Suppressor macrophage treated with lipopolysaccharide for 1 hour (primary cell): ENCODE measurements around the gene WDR48.
"Not testable (repeated sequence)": the region's sequence is repeated elsewhere in the genome, so short reads cannot be mapped to it uniquely, and the experiment has no call there.

Experiments used
- DNase-seq, 3 donors: peaks; one replicate each; pipeline ENCODE4 v3.0.0-alpha.2; 2020 to 2022

Gene WDR48

GRCh38 chr3:39051649-39052561 is at the start of gene WDR48, which contains the start of gene SCN11A:
Gene WDR48, plus strand, starts transcription at chr3:39052016. Its CDS starts 10 bp downstream, at chr3:39052026.
Gene SCN11A, minus strand, starts transcription at chr3:39051944. Its CDS starts 101,582 bp downstream, at chr3:38950362.
- peak; percentile 93 to 95 (median 94) for DNase-seq

- no peak for DNase-seq
Measured at GRCh38 chr3:39005295-39005694, 46.5 kb upstream of the WDR48 start.

DNA sequence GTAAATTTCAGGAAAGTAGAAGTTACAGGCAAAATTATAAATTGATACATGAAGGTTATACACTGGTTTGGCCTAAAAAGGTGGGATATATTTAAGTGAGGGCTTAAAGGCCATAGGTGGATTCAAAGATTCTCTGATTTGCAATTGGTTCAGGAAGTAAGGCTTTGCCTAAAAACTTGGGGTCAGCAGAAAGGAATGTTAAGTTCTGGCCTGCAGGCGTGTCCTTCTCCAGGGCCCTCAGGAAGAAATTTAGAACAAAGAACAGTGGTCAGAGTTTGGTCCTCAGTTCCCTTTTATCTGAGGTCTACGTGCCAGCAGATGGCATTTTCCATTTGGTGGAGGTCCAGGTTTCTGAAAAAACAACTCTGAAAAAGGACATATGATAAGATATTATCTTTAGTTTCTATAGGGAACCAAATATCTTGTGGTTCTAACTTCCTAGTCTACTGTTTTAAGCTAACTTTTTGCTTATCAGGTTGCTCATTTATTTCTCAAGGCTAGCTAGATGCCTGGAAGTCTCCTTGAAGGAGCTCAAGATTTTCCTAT is 40.6 kb upstream of the WDR48 start:
- DNase-seq, result no peak

GRCh38 chr3:39013289-39013688 is 38.5 kb upstream of the WDR48 start:
- DNase-seq, result peak; percentile 48 to 66 (median 63)

DNA sequence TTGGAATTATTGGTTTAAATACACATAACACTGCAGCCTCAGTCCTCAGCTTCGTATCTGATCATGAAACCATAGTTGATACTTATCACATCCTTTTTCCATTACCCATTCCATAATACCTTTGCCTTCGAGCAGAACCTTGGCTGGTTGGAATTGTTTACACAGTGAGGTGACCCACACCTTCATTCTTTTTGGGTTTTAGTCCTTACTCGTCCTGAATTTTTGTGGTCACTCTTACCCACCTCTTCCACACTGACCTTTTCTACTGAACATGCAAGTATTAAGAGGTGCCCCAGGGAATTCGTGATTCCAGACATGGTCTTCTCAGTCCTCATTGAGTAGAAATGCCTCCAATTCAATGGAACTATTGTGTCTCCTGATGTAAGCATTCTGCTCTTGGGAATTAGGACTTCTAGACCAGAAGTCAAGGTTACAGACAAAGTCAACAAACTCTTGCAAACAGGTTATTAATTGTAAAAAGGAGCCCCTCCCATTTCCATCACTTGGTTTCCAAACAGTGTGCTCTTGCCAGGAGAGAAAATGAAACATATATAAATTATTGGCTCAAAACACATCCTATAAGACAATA is 37.8 kb upstream of the WDR48 start:
- DNase-seq, result no peak

GRCh38 chr3:39015418-39015817 is 36.4 kb upstream of the WDR48 start:
- DNase-seq, result no peak

DNA sequence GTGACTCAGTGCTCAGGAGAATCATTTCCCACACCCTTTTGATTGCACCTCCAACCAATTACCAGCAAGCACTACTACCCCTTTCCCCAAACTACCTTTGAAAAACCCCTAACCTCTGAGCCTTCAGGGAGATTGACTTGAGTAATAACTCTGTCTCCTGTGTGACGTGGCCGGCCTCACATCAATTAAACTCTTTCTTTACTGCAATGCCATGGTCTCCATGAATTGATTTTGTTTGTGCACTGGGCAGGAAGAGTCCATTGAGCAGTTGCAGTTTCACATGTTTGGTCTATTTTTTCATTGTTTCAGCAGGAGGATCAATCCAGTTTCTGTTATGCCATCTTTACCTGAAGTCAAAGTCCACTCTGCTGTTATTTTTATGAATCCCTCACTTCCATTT is 32.5 kb upstream of the WDR48 start:
- DNase-seq, result no peak

DNA sequence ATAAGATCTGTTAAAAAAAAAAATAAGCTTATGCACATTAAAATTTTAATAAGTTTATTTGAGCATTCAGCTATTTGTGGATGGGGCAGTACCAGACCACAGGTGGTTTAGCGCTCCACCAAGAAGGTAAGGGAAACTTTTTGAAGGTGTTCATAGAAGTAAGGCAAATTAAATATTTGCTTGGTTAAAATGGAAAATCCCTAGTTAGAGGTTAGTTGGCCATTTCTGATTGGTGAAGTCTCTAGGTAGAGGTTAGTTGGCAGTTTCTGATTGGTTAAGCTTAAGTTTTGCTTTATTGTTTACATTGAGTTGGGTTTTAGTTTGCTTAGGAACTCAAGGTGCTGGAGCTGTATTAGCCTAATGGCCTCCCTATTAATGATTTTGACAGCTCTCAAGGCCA is 30.8 kb upstream of the WDR48 start:
- no peak for DNase-seq

- no peak for DNase-seq
Measured at GRCh38 chr3:39021465-39022285, 30.1 kb upstream of the WDR48 start.

GRCh38 chr3:39022286-39022630 is 29.6 kb upstream of the WDR48 start:
- DNase-seq, result no peak

- no peak for DNase-seq
Measured at GRCh38 chr3:39024497-39024896, 27.3 kb upstream of the WDR48 start.

DNA sequence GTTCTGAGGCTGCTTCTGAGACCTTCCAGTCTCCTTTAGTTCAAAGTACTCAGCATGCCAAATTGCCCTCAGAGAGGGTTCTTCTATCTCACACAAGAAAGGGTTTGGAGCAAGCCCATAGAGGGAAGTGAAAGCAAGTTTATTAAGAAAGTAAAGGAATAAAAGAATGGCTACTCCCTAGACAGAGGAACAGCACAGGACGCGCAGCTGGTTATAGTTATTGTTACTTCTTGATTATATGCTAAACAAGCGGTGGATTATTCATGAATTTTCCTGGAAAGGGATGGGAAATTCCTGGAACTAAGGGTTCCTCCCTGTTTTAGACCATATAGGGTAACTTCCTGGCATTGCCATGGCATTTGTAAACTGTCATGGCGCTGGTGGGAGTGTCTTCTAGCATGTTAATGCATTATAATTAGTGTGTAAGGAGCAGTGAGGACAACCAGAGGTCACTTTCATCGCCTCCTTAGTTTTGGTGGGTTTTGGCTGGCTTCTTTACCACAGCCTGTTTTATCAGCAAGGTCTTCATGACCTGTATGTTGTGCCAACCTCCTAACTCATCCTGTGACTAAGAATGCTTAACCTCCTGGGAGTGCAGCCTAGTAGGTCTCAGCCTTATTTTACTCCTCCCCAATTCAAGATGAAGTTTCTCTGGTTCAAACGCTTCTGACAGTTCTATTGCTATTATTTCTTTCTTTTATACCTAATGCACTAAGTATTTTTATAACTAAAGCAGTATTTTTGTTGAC is 26.4 kb upstream of the WDR48 start:
- DNase-seq, result peak; percentile 14 to 52 (median 38)

DNA sequence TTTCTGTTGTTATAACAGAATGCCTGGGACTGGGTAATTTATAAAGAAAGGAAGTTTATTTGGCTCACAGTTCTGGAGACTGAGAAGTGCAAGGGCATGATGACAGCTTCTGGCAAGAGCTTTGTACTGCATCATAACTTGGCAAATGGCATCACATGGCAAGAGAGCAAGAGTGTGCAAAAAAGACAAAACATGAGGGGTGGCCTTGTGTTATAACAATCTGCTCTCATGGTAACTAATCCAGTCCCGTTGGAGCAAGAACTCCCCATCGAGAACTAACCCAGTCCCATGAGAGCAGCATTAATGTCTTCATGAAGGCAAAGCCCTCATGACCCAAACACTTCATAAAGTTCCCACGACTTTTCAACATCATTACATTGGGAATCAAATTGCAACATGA is 23.3 kb upstream of the WDR48 start:
- no peak for DNase-seq

GRCh38 chr3:39029556-39029955 is 22.3 kb upstream of the WDR48 start:
- DNase-seq, result no peak

- no peak for DNase-seq
Measured at GRCh38 chr3:39038165-39038564, 13.7 kb upstream of the WDR48 start.

DNA sequence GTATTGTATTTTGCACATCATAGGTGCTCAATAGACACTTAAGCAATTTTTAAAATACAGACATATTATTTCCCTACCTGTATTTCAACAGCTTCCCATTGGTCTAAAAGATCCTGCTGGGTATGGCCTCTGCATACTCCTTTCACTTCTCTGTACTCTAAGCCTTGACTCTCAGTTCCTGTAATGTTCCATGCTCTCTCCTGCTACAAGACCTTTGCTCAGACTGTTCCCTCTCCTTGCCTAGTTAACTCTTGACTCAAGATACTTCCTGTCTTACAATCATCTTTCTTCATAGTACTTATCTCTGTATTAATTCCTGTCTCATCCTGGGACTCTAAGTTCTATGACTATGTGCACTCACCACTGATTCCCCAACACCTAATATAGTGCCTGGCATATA is 1.8 kb upstream of the WDR48 start:
- DNase-seq, result peak; percentile 31 to 59 (median 34)

- no peak for DNase-seq
Measured at GRCh38 chr3:39052583-39052982, 767 bp downstream of the WDR48 start.

- DNase-seq, result no peak
Measured at GRCh38 chr3:39053696-39054095, 1.9 kb downstream of the WDR48 start.

DNA sequence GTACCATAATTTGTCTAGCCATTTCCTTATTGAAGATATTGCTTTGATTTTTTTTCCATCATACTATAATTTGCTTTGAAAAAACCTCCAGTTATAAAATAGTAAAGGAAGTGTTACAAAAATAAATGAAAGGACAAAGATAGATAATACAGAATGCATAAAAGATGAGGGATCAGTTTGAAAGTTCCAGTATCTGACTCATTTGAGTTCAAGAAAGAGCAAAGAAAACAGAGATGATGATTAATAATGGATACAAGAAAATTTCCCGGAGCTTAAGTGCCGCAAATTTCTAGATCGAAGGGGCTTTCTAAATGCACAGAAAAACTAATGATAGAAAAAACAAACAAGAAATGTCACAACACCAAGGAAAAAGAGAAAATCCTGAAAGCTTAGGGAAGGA is 4.3 kb downstream of the WDR48 start:
- no peak for DNase-seq

DNA sequence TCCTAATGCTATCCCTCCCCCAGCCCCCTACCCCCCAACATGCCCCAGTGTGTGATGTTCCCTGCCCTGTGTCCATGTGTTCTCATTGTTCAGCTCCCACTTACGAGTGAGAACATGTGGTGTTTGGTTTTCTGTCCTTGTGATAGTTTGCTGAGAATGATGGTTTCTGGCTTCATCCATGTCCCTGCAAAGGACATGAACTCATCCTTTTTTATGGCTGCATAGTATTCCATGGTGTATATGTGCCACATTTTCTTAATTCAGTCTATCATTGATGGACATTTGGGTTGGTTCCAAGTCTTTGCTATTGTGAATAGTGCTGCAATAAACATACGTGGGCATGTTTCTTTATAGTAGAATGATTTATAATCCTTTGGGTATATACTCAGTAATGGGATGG is 9.4 kb downstream of the WDR48 start:
- DNase-seq, result not testable (repeated sequence)

DNA sequence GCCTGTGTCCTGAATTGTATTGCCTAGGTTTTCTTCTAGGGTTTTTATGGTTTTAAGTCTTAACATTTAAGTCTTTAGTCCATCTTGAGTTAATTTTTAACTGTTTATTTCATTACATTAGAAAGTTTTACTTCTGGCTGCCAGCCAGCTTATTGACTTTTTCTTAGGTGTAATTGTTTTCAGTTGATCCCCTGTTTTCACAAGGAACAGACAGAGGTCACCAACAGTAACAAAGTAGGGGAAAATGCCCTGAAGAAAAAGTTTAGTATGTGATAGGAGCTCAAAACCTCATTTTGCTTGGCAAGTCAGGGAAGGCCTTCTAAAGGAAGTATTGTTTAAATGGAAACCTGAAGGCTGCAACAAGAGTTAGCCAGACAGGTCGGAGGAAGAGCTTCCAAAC is 10.4 kb downstream of the WDR48 start:
- no peak for DNase-seq

- no peak for DNase-seq
Measured at GRCh38 chr3:39063143-39063542, 11.3 kb downstream of the WDR48 start.
